Natural killer cell (primary cell): ENCODE results near the gene LIPA. TPM values are rescaled to one million over a fixed set of nuclear protein-coding genes. Genes with fewer than 3 reads are reported as not detected.

Experiments
- ATAC-seq, 3 donors: fragments of 150-1000 bp in 2 of 3; fragments of 200-7000 bp in 1 of 3; cut with Tn5 transposase; 1 replicate in 1 of 3; 2 replicates in 2 of 3; pipeline ENCODE4 v1.10.0; 2021; ENCODE audit warnings: mild to moderate bottlenecking in 2 of 3, moderate library complexity in 2 of 3
- DNase-seq, 2 donors: peaks; one replicate each; pipeline versions ENCODE4 v3.0.0 to v3.0.0-alpha.2; 2013 to 2021; ENCODE audit warnings: mixed read lengths in 1 of 2
- H3K27ac ChIP-seq: one replicate; pipeline ENCODE4 v1.5.1; 2013; ENCODE audit warnings: mild to moderate bottlenecking, low read length
- H3K27me3 ChIP-seq: one replicate; pipeline ENCODE4 v1.6.1; 2013; ENCODE audit warnings: low read length; ENCODE audit not compliant: control insufficient read depth, insufficient read depth
- H3K36me3 ChIP-seq: one replicate; pipeline ENCODE4 v1.6.1; 2013; ENCODE audit warnings: low read length; ENCODE audit not compliant: control insufficient read depth, insufficient read depth
- H3K4me1 ChIP-seq: one replicate; pipeline ENCODE4 v1.6.1; 2013; ENCODE audit warnings: low read length; ENCODE audit not compliant: control insufficient read depth, insufficient read depth
- H3K4me3 ChIP-seq: one replicate; pipeline ENCODE4 v1.5.1; 2013; ENCODE audit warnings: low read length
- H3K9me3 ChIP-seq: one replicate; pipeline ENCODE4 v1.6.1; 2013; ENCODE audit warnings: low read length; ENCODE audit not compliant: control insufficient read depth, insufficient read depth
- H3K27ac Mint-ChIP-seq, 2 donors: one replicate each; pipeline ENCODE4 v1.8.0; 2022; ENCODE audit warnings: mild to moderate bottlenecking in 2 of 2, mixed read lengths in 2 of 2, moderate library complexity in 1 of 2
- H3K27me3 Mint-ChIP-seq, 2 donors: one replicate each; pipeline ENCODE4 v1.8.0; 2022; ENCODE audit warnings: low read depth in 2 of 2, mixed read lengths in 2 of 2
- H3K36me3 Mint-ChIP-seq: one replicate; pipeline ENCODE4 v1.8.0; 2022; ENCODE audit warnings: mixed read lengths
- H3K4me1 Mint-ChIP-seq, 2 donors: one replicate each; pipeline ENCODE4 v1.8.0; 2022; ENCODE audit warnings: mixed read lengths in 2 of 2
- H3K4me3 Mint-ChIP-seq: one replicate; pipeline ENCODE4 v1.8.0; 2022; ENCODE audit warnings: mild to moderate bottlenecking, moderate library complexity, mixed read lengths
- H3K9me3 Mint-ChIP-seq, 2 donors: one replicate each; pipeline ENCODE4 v1.8.0; 2022; ENCODE audit warnings: mixed read lengths in 2 of 2
- WGBS: methylation state at CpG from one replicate; pipeline ENCODE4 v1.1.7; 2013; ENCODE audit warnings: missing lambda C conversion rate; ENCODE audit not compliant: insufficient coverage; 5-methylcytosine and 5-hydroxymethylcytosine counted together
- intact Hi-C: fragments of 100-400 bp; cut with micrococcal nuclease; formaldehyde crosslinking; loops from one replicate; pipeline ENCODE4 v1.14.2; 2022
- total RNA-seq, 4 donors: library from RNA; stranded (reverse); fragments of 120-200 nt in 1 of 4; gene quantifications; one replicate each; pipeline versions ENCODE4 v1.2.3 to v1.2.4, GENCODE V29; 2013 to 2022
- TF ChIP-seq, protein P1 (sequence below): fragments of 200-600 bp; IDR thresholded peaks from one replicate; pipeline ENCODE4 v1.8.0; 2022; ENCODE audit warnings: antibody characterized with exemption

The LIPA gene
- total RNA-seq, 3 donors from 2014 or later (not counting 1 experiment from before 2014, with no cell fraction given): 41.0 to 43.3 (median 41.1) TPM

GRCh38 chr10:89263091-89263490 is 11.5 kb upstream of the LIPA start:
- Histone ChIP-seq H3K27ac (no peak overlapping the region), H3K9me3 (peaks cover 5% of the 10 kb centered on the region), H3K36me3 (no peaks in the 10 kb centered on the region), H3K4me1 (peaks cover 4% of the 10 kb centered on the region), H3K4me3 (no peak overlapping the region), H3K27me3 (no peaks in the 10 kb centered on the region)
- no peaks in the 10 kb centered on the region for H3K9me3 Mint-ChIP-seq
- H3K36me3 Mint-ChIP-seq: no peaks in the 10 kb centered on the region
- intact Hi-C loops: no loop called here
- DNase-seq: no peak
- WGBS: 88% methylated on average over 1 of the region's 1 CpG
- H3K4me3 Mint-ChIP-seq: no peak overlapping the region
- ATAC-seq: no peak
- TF ChIP-seq, protein P1, sequence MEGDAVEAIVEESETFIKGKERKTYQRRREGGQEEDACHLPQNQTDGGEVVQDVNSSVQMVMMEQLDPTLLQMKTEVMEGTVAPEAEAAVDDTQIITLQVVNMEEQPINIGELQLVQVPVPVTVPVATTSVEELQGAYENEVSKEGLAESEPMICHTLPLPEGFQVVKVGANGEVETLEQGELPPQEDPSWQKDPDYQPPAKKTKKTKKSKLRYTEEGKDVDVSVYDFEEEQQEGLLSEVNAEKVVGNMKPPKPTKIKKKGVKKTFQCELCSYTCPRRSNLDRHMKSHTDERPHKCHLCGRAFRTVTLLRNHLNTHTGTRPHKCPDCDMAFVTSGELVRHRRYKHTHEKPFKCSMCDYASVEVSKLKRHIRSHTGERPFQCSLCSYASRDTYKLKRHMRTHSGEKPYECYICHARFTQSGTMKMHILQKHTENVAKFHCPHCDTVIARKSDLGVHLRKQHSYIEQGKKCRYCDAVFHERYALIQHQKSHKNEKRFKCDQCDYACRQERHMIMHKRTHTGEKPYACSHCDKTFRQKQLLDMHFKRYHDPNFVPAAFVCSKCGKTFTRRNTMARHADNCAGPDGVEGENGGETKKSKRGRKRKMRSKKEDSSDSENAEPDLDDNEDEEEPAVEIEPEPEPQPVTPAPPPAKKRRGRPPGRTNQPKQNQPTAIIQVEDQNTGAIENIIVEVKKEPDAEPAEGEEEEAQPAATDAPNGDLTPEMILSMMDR: no peak
- H3K27ac Mint-ChIP-seq: no peak overlapping the region
- peaks cover 7 to 10% of the 10 kb centered on the region in 2 donors for H3K27me3 Mint-ChIP-seq
- H3K4me1 Mint-ChIP-seq: peaks cover 5% of the 10 kb centered on the region in 2 donors

DNA sequence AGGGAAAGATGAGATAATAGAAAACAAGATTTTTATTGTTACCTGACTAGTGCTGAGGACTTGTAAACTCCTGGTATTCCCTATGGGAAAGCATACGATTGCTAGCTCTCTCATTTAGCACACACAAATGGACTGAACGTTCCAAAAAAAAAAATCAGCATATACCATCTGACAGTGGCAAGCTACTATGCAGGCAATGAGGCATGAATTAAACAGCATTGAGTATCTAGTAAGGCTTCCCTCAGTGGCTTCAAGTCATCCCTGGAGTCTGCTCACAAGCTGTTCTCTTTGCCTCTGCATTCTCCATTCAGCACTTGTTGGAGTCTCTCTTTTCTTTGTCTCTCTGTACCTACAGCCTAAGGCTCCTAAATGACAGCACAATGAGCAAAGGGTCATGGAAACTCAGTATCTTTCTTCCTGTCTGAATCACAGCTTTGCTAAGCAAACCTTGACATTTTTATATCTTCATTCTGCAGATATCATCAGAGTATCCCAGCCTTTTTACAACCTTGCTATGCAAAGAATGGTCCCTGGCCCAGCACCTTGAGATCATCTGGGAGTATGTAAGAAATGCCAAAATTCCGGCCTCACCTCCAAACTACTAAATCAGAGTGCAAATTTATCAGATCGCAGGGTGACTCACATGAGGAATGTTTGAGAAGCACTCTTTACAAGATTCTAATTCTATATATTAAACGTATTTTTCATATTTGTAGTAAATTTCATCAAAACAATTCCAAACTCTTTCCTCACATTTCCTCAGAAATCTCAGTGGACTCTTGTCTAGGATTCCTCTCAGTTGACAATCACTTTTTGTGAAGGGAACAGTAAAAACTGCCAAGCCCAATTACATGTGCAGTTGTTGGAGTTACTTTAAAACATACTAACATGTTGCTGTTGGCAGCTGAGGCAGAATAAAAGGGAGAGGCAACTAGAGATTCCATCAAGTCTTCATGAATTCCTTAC is 10.8 kb upstream of the LIPA start:
- Mint-ChIP-seq H3K27ac (no peak overlapping the region), H3K27me3 (peaks cover 10 to 15% of the 10 kb centered on the region in 2 donors), H3K4me1 (peaks cover 5% of the 10 kb centered on the region in 2 donors), H3K36me3 (no peaks in the 10 kb centered on the region), H3K4me3 (no peak overlapping the region), H3K9me3 (no peaks in the 10 kb centered on the region)
- no peak for DNase-seq
- 90% methylated on average over 3 of the region's 5 CpGs for WGBS
- peaks cover 5% of the 10 kb centered on the region for H3K9me3 ChIP-seq
- no peaks in the 10 kb centered on the region for H3K27me3 ChIP-seq
- H3K36me3 ChIP-seq: no peaks in the 10 kb centered on the region
- H3K4me1 ChIP-seq: peaks cover 4% of the 10 kb centered on the region
- no peak overlapping the region for H3K27ac ChIP-seq
- no peak overlapping the region for H3K4me3 ChIP-seq
- intact Hi-C loops: no loop called here
- no peak for ATAC-seq
- TF ChIP-seq, protein P1: no peak

DNA sequence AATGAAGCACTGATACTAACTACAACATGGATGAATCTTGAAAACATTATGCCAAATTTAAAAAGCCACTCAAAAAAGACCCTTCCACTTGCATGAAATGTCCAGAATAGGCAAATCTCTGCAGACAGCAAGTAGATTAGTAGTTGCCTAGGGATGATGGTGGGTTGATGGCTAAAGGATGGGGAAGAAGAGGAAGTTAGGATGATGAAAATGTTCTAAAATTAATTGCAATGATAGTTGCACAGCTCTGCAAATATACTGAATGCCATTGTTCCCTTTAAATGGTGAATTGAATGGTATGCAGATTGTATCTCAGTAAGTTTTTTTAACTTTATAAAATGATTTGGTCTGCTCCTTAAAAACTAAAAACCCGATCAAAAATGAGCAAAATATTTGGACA is 7.3 kb upstream of the LIPA start:
- peaks cover 25 to 43% of the 10 kb centered on the region in 2 donors for H3K27me3 Mint-ChIP-seq
- H3K4me3 Mint-ChIP-seq: no peak overlapping the region
- DNase-seq: no peak
- H3K36me3 Mint-ChIP-seq: no peaks in the 10 kb centered on the region
- H3K36me3 ChIP-seq: no peaks in the 10 kb centered on the region
- peaks cover 4% of the 10 kb centered on the region for H3K9me3 ChIP-seq
- peaks cover 4% of the 10 kb centered on the region for H3K4me1 ChIP-seq
- H3K4me1 Mint-ChIP-seq: no peaks in the 10 kb centered on the region
- intact Hi-C loops: no loop called here
- no peak overlapping the region for H3K27ac ChIP-seq
- no CpG with 5 or more reads among the region's 1 CpG for WGBS
- H3K27me3 ChIP-seq: no peaks in the 10 kb centered on the region
- no peak for ATAC-seq
- H3K9me3 Mint-ChIP-seq: no peaks in the 10 kb centered on the region
- H3K4me3 ChIP-seq: no peak overlapping the region
- H3K27ac Mint-ChIP-seq: no peak overlapping the region
- TF ChIP-seq, protein P1: no peak
